Trophoblast cell (in vitro differentiated cells and primary cell): ENCODE data around the gene MORN5.

Experiments used
- DNase-seq, 2 donors: peaks; one replicate each; pipeline ENCODE4 v3.0.0-alpha.2; 2016
- H2AFZ ChIP-seq: 2 replicates; pipeline ENCODE4 v1.6.1; 2013; ENCODE audit warnings: low read length, moderate library complexity, mild to moderate bottlenecking; ENCODE audit not compliant: insufficient read depth, poor library complexity
- H2AK5ac ChIP-seq: 2 replicates; pipeline ENCODE4 v1.6.1; 2013; ENCODE audit warnings: mild to moderate bottlenecking, low read length
- H2BK120ac ChIP-seq: 2 replicates; pipeline ENCODE4 v1.6.1; 2013; ENCODE audit warnings: low read length, mild to moderate bottlenecking, moderate library complexity; ENCODE audit not compliant: insufficient read depth, poor library complexity
- H2BK12ac ChIP-seq: 2 replicates; pipeline ENCODE4 v1.6.1; 2013; ENCODE audit warnings: mild to moderate bottlenecking, low read length, moderate library complexity
- H2BK5ac ChIP-seq: 2 replicates; pipeline ENCODE4 v1.6.1; 2013; ENCODE audit warnings: low read length, low read depth, moderate library complexity, mild to moderate bottlenecking; ENCODE audit not compliant: poor library complexity
- H3K14ac ChIP-seq: 2 replicates; pipeline ENCODE4 v1.6.1; 2013; ENCODE audit warnings: mild to moderate bottlenecking, low read length
- H3K18ac ChIP-seq: 2 replicates; pipeline ENCODE4 v1.6.1; 2013; ENCODE audit warnings: mild to moderate bottlenecking, low read length
- H3K23ac ChIP-seq: 2 replicates; pipeline ENCODE4 v1.6.1; 2013; ENCODE audit warnings: low read length
- H3K27ac ChIP-seq: 2 replicates; pipeline ENCODE4 v1.5.1; 2013; ENCODE audit warnings: low read depth, mild to moderate bottlenecking, inconsistent platforms, low read length, moderate library complexity
- H3K27me3 ChIP-seq: 2 replicates; pipeline ENCODE4 v1.6.1; 2013; ENCODE audit warnings: inconsistent platforms, mild to moderate bottlenecking, low read length, moderate library complexity; ENCODE audit not compliant: insufficient read depth
- H3K36me3 ChIP-seq, 2 experiments: 1 replicate in 1 of 2; 2 replicates in 1 of 2; pipeline ENCODE4 v1.6.1; 2013; ENCODE audit warnings: low read length in 2 of 2, mild to moderate bottlenecking in 2 of 2, moderate library complexity in 1 of 2; ENCODE audit not compliant: insufficient read depth in 2 of 2, control insufficient read depth in 1 of 2
- H3K4ac ChIP-seq: 2 replicates; pipeline ENCODE4 v1.6.1; 2013; ENCODE audit warnings: low read depth, mild to moderate bottlenecking, low read length, moderate library complexity
- H3K4me1 ChIP-seq, 2 experiments: 1 replicate in 1 of 2; 2 replicates in 1 of 2; pipeline ENCODE4 v1.6.1; 2013; ENCODE audit warnings: low read length in 2 of 2, mild to moderate bottlenecking in 2 of 2, moderate library complexity in 1 of 2; ENCODE audit not compliant: insufficient read depth in 2 of 2, control insufficient read depth in 1 of 2
- H3K4me2 ChIP-seq: 2 replicates; pipeline ENCODE4 v1.6.1; 2013; ENCODE audit warnings: inconsistent platforms, mild to moderate bottlenecking, low read length, moderate library complexity
- H3K4me3 ChIP-seq: 2 replicates; pipeline ENCODE4 v1.5.1; 2013; ENCODE audit warnings: mild to moderate bottlenecking, low read depth, low read length, inconsistent platforms
- H3K79me1 ChIP-seq: one replicate; pipeline ENCODE4 v1.6.1; 2013; ENCODE audit warnings: low read length
- H3K79me2 ChIP-seq: 2 replicates; pipeline ENCODE4 v1.6.1; 2013; ENCODE audit warnings: low read length, mild to moderate bottlenecking; ENCODE audit not compliant: control insufficient read depth, insufficient read depth, poor library complexity
- H3K9ac ChIP-seq: 2 replicates; pipeline ENCODE4 v1.6.1; 2013; ENCODE audit warnings: mild to moderate bottlenecking, low read length
- H3K9me3 ChIP-seq: 2 replicates; pipeline ENCODE4 v1.6.1; 2013; ENCODE audit warnings: low read depth, mild to moderate bottlenecking, control low read depth, inconsistent platforms, low read length; ENCODE audit not compliant: insufficient read depth
- H4K12ac ChIP-seq: 2 replicates; pipeline ENCODE4 v1.6.1; 2013; ENCODE audit warnings: low read depth, mild to moderate bottlenecking, low read length, moderate library complexity
- H4K8ac ChIP-seq: 2 replicates; pipeline ENCODE4 v1.6.1; 2013; ENCODE audit warnings: low read depth, mild to moderate bottlenecking, low read length, moderate library complexity
- H4K91ac ChIP-seq: one replicate; pipeline ENCODE4 v1.6.1; 2013; ENCODE audit warnings: low read depth, mild to moderate bottlenecking, low read length, moderate library complexity
- WGBS: extraction: QIAGEN DNeasy Blood & Tissue Kit; methylation state at CpG from one replicate; pipeline ENCODE4 v1.1.7; 2013; ENCODE audit warnings: missing lambda C conversion rate; ENCODE audit not compliant: insufficient read length, insufficient coverage; ENCODE audit errors: extremely low coverage; 5-methylcytosine and 5-hydroxymethylcytosine counted together

Gene MORN5

DNA sequence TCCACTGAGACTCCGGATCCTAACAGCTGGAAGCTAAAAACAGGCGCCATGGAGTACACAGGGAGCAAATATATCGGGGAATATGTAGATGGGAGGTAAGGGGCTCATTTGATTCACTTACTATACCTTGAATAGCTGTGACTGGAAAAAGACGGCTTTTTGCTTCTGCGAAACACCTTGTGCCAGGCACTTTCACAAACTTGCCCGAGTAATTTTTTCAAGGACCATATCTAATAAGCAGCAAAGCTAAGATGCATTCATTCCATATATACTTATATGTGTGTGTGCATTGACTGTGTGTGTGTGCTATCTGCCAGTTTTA is 178 bp downstream of the MORN5 start:
- H3K79me2 ChIP-seq = peaks cover 5% of the 10 kb centered on the region

GRCh38 chr9:122162415-122162814 is 2.7 kb downstream of the MORN5 start:
- H3K23ac ChIP-seq = no peak overlapping the region
- no peak overlapping the region for H2AFZ ChIP-seq
- no peak overlapping the region for H3K18ac ChIP-seq
- H4K12ac ChIP-seq = no peak overlapping the region
- H3K27ac ChIP-seq = no peak overlapping the region
- no peak overlapping the region for H4K8ac ChIP-seq
- peaks cover 3% of the 10 kb centered on the region for H3K9me3 ChIP-seq
- H4K91ac ChIP-seq = no peak overlapping the region
- H3K79me2 ChIP-seq = peaks cover 5% of the 10 kb centered on the region
- H3K4me1 ChIP-seq = peaks cover 0 to 4% of the 10 kb centered on the region in 2 experiments
- no peak overlapping the region for H3K9ac ChIP-seq
- no peak overlapping the region for H2BK120ac ChIP-seq
- no peak overlapping the region for H2AK5ac ChIP-seq
- H3K14ac ChIP-seq = no peak overlapping the region
- H2BK5ac ChIP-seq = no peak overlapping the region
- H3K36me3 ChIP-seq = no peaks in the 10 kb centered on the region
- no peak overlapping the region for H3K4ac ChIP-seq
- peaks cover 4% of the 10 kb centered on the region for H3K79me1 ChIP-seq
- no peak overlapping the region for H2BK12ac ChIP-seq
- no peaks in the 10 kb centered on the region for H3K27me3 ChIP-seq
- no peak overlapping the region for H3K4me3 ChIP-seq
- no peak overlapping the region for H3K4me2 ChIP-seq
- DNase-seq = no peak

More for the DNA sequence above, 178 bp downstream of the MORN5 start:
- no peak for DNase-seq
- H3K79me1 ChIP-seq = peaks cover 4% of the 10 kb centered on the region
- no peak overlapping the region for H3K27ac ChIP-seq
- no peaks in the 10 kb centered on the region for H3K36me3 ChIP-seq
- no peak overlapping the region for H2BK5ac ChIP-seq
- peaks cover 0 to 4% of the 10 kb centered on the region in 2 experiments for H3K4me1 ChIP-seq
- no CpG with 5 or more reads among the region's 6 CpGs for WGBS
- H3K23ac ChIP-seq = no peak overlapping the region
- no peak overlapping the region for H3K4ac ChIP-seq
- H3K27me3 ChIP-seq = no peaks in the 10 kb centered on the region
- no peak overlapping the region for H3K4me3 ChIP-seq
- H4K12ac ChIP-seq = no peak overlapping the region
- H3K9me3 ChIP-seq = no peaks in the 10 kb centered on the region
- no peak overlapping the region for H3K18ac ChIP-seq
- no peak overlapping the region for H2AK5ac ChIP-seq
- no peak overlapping the region for H2AFZ ChIP-seq
- no peak overlapping the region for H2BK12ac ChIP-seq
- no peak overlapping the region for H3K9ac ChIP-seq
- no peak overlapping the region for H4K91ac ChIP-seq
- H2BK120ac ChIP-seq = no peak overlapping the region
- no peak overlapping the region for H3K14ac ChIP-seq
- no peak overlapping the region for H4K8ac ChIP-seq
- peak overlapping the region; percentile 52 for H3K4me2 ChIP-seq

- no peaks in the 10 kb centered on the region for H3K36me3 ChIP-seq
- no peak overlapping the region for H3K4ac ChIP-seq
- peaks cover 3% of the 10 kb centered on the region for H3K79me1 ChIP-seq
- H2BK120ac ChIP-seq = no peak overlapping the region
- peaks cover 3% of the 10 kb centered on the region for H3K9me3 ChIP-seq
- H3K23ac ChIP-seq = no peak overlapping the region
- H3K14ac ChIP-seq = no peak overlapping the region
- no peak overlapping the region for H2BK5ac ChIP-seq
- H4K12ac ChIP-seq = no peak overlapping the region
- H3K4me1 ChIP-seq = peaks cover 0 to 2% of the 10 kb centered on the region in 2 experiments
- DNase-seq = no peak
- peaks cover 3% of the 10 kb centered on the region for H3K79me2 ChIP-seq
- no peak overlapping the region for H3K4me3 ChIP-seq
- no CpG with 5 or more reads among the region's 2 CpGs for WGBS
- H3K27me3 ChIP-seq = no peaks in the 10 kb centered on the region
- H3K4me2 ChIP-seq = no peak overlapping the region
- no peak overlapping the region for H2AFZ ChIP-seq
- no peak overlapping the region for H4K91ac ChIP-seq
- H3K27ac ChIP-seq = no peak overlapping the region
- H2BK12ac ChIP-seq = no peak overlapping the region
- no peak overlapping the region for H3K9ac ChIP-seq
- H2AK5ac ChIP-seq = no peak overlapping the region
- no peak overlapping the region for H4K8ac ChIP-seq
- no peak overlapping the region for H3K18ac ChIP-seq
Observed at GRCh38 chr9:122164286-122164685, 4.6 kb downstream of the MORN5 start.

DNA sequence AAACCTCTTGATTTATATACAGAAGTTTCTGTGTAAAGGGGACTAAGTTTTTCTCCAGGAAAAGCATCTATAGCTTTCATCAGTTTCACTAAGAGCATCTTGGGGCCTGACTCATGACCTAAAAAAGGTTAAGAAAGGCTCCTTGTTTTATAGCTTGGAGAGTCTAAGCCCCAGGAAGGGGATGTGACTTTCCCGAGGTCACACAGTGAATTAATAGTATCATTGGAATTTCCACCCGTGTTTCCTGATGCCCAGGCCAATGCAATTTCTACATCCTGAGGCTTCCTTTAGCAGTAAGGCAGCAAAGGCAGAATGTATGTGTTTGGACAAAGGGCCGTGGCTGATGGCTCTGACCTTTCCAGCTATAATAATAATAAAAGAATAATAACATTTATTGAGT is 8.6 kb downstream of the MORN5 start:
- no peak for DNase-seq
- Histone ChIP-seq H3K79me2 (no peaks in the 10 kb centered on the region), H2BK120ac (no peak overlapping the region), H3K4ac (no peak overlapping the region), H3K4me1 (no peaks in the 10 kb centered on the region), H4K91ac (no peak overlapping the region), H3K9ac (no peak overlapping the region), H2AFZ (no peak overlapping the region), H3K4me2 (no peak overlapping the region), H2BK12ac (no peak overlapping the region), H3K79me1 (no peaks in the 10 kb centered on the region), H4K8ac (no peak overlapping the region), H3K27ac (no peak overlapping the region), H3K36me3 (no peaks in the 10 kb centered on the region), H3K27me3 (no peaks in the 10 kb centered on the region), H2BK5ac (no peak overlapping the region), H2AK5ac (no peak overlapping the region), H3K18ac (no peak overlapping the region), H3K23ac (no peak overlapping the region), H3K14ac (no peak overlapping the region), H3K9me3 (peaks cover 3% of the 10 kb centered on the region), H3K4me3 (no peak overlapping the region), H4K12ac (no peak overlapping the region)
- no CpG with 5 or more reads among the region's 3 CpGs for WGBS
